ENCODE results near the gene NCOA3. TPM values are rescaled to one million over a fixed set of nuclear protein-coding genes. Genes with fewer than 3 reads are reported as not detected.

Gene NCOA3
- total and polyA plus RNA-seq, 3 donors from 2014 or later = 18.1 to 32.5 (median 27.6) TPM

DNA sequence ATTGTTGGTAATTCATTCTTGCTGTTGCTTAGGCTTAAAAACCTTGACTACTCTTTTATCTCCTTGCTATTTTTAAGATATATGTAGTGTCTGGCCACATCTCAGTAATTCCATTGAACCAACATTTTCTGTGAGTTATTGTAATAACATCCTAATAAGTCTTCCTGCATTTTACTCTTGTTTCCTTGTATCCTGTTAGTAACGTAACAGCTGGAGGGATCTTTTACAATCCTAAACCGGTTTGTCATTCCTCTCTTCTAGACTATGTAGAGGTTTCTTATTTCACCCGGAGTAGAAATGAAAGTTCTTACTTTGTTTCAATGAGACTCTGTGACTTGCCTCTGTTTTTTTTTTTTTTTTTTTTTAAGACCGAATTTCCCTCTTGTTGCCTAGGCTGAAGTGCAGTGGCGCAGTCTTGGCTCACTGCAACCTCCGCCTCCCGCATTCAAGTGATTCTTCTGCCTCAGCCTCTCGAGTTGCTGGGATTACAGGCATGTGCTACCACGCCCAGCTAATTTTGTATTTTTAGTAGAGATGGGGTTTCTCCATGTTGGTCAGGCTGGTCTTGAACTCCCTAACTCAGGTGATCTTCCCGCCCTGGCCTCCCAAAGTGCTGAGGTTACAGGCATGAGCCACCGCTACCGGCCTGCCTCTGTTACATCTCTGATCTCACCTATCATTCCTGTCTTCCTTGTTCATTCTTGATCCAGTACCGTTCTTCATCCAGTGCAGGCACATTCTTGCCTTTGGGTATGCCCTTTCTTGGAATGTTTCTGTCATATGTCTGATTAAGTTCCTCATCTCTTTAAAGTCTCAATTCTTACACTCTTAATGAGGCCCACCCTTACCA lies 44.7 kb downstream of the NCOA3 start:
- Histone ChIP-seq H3K36me3 (ENCODE audit: low read depth, missing control alignments) (no peaks in the 10 kb centered on the region), H3K27ac (no peak overlapping the region), H3K27me3 (no peaks in the 10 kb centered on the region), H3K9me3 (no peaks in the 10 kb centered on the region), H3K4me1 (no peaks in the 10 kb centered on the region), H3K4me3 (no peak overlapping the region)
- DNase-seq = no peak
- TF ChIP-seq, protein P1, sequence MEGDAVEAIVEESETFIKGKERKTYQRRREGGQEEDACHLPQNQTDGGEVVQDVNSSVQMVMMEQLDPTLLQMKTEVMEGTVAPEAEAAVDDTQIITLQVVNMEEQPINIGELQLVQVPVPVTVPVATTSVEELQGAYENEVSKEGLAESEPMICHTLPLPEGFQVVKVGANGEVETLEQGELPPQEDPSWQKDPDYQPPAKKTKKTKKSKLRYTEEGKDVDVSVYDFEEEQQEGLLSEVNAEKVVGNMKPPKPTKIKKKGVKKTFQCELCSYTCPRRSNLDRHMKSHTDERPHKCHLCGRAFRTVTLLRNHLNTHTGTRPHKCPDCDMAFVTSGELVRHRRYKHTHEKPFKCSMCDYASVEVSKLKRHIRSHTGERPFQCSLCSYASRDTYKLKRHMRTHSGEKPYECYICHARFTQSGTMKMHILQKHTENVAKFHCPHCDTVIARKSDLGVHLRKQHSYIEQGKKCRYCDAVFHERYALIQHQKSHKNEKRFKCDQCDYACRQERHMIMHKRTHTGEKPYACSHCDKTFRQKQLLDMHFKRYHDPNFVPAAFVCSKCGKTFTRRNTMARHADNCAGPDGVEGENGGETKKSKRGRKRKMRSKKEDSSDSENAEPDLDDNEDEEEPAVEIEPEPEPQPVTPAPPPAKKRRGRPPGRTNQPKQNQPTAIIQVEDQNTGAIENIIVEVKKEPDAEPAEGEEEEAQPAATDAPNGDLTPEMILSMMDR (IDR thresholded peaks at IDR 0.05) = no peak
- TF ChIP-seq POLR2A (IDR thresholded peaks at IDR 0.05) = no peak
- intact Hi-C loops (cut with DNase I; ENCODE audit: low total_unique reads) = no loop called here
- 73 to 76% methylated on average over 13 of the region's 13 CpGs for WGBS, 2 donors

DNA sequence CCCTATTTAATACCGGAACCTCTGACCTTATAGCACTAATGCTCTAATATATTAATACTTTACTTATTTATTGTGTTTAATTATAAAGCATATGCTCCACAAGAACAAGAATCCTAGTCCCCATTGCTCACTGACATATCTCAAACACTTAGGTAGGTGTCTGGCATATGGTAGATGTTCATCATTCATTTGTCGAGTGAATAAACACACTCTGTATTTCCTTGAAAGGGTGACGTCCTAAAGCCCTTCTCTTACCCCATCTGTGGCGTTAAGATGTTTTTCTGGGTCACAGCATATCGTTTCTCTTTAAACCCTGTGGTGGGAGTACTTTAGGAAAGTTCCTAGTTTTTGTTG lies 45.3 kb downstream of the NCOA3 start:
- no peak for DNase-seq
- H3K4me1 ChIP-seq = no peaks in the 10 kb centered on the region
- no peaks in the 10 kb centered on the region for H3K27me3 ChIP-seq
- no peaks in the 10 kb centered on the region for H3K36me3 ChIP-seq (ENCODE audit: low read depth, missing control alignments)
- WGBS, 2 donors = 88 to 92% methylated on average over 5 of the region's 5 CpGs
- intact Hi-C loops (cut with DNase I; ENCODE audit: low total_unique reads) = no loop called here
- H3K27ac ChIP-seq = no peak overlapping the region
- no peak overlapping the region for H3K4me3 ChIP-seq
- H3K9me3 ChIP-seq = no peaks in the 10 kb centered on the region
- no peak for TF ChIP-seq POLR2A (IDR thresholded peaks at IDR 0.05)
- TF ChIP-seq, protein P1 (IDR thresholded peaks at IDR 0.05) = no peak

DNA sequence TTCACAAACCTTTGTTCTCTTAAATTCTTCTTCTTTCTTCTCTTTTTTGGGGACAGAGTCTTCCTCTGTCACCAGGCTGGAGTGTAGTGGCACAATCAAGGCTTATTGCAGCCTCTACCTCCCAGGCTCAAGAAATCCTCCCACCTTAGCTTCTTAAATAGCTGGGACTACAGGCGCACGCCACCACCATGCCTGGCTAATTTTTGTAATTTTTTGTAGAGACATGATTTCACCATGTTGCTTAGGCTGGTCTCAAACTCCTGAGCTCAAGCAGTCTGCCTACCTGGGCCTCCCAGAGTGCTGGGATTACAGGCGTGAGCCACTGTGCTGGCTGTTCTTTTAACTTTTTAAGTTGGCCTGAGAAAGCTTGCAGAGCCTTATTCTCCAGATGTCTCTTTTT lies 48.0 kb downstream of the NCOA3 start:
- intact Hi-C loops (cut with DNase I; ENCODE audit: low total_unique reads) = no loop called here
- WGBS, 2 donors = 81 to 89% methylated on average over 3 of the region's 3 CpGs
- no peaks in the 10 kb centered on the region for H3K9me3 ChIP-seq
- H3K27ac ChIP-seq = no peak overlapping the region
- H3K27me3 ChIP-seq = no peaks in the 10 kb centered on the region
- no peaks in the 10 kb centered on the region for H3K36me3 ChIP-seq (ENCODE audit: low read depth, missing control alignments)
- TF ChIP-seq, protein P1 (IDR thresholded peaks at IDR 0.05) = no peak
- TF ChIP-seq POLR2A (IDR thresholded peaks at IDR 0.05) = no peak
- no peak overlapping the region for H3K4me3 ChIP-seq
- no peaks in the 10 kb centered on the region for H3K4me1 ChIP-seq
- DNase-seq = no peak

DNA sequence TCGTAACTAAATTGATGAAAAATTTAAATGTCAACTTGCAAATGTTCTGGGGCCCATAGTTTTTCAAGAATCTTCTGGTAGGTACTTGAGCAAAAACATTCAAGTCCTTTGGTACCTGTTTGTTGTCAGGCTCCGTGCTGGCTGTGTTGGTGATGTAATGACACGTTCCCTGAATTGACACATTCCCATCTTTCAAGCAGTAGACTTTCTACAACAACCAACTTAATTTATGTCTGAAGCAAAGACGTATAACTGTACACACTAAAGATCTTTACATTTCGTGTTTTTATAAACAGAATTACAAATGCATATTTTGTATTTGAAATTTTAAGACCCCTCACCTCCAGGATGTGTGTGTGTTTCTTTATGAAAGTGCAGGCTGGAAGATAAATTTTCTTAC lies 49.5 kb downstream of the NCOA3 start:
- Histone ChIP-seq H3K9me3 (no peaks in the 10 kb centered on the region), H3K27ac (no peak overlapping the region), H3K4me1 (no peaks in the 10 kb centered on the region), H3K36me3 (ENCODE audit: low read depth, missing control alignments) (no peaks in the 10 kb centered on the region), H3K27me3 (no peaks in the 10 kb centered on the region), H3K4me3 (no peak overlapping the region)
- WGBS, 2 donors = 70 to 78% methylated on average over 5 of the region's 5 CpGs
- DNase-seq = no peak
- TF ChIP-seq, protein P1 (IDR thresholded peaks at IDR 0.05) = no peak
- TF ChIP-seq POLR2A (IDR thresholded peaks at IDR 0.05) = no peak
- intact Hi-C loops (cut with DNase I; ENCODE audit: low total_unique reads) = no loop called here

DNA sequence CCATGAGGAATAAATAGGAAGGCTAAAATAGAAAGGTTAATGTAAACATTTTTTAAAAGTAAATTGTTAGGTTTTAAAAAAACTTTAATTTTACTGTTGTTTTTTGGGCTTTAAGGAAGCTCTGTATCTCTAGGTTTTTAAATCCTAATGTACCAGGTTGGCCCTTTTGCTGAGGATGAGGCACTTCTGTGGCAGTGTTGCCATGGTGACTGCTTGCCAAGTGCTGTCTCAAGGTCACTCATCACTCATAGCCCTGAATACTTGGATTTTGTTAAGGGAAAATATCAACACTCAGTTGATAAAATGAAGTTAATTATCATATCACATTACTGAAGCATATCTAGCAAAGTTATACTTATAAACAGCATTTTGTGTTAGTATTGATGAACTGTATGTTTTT lies 50.2 kb downstream of the NCOA3 start:
- intact Hi-C loops (cut with DNase I; ENCODE audit: low total_unique reads) = no loop called here
- Histone ChIP-seq H3K4me3 (no peak overlapping the region), H3K27me3 (no peaks in the 10 kb centered on the region), H3K27ac (no peak overlapping the region), H3K9me3 (no peaks in the 10 kb centered on the region), H3K36me3 (ENCODE audit: low read depth, missing control alignments) (no peaks in the 10 kb centered on the region), H3K4me1 (no peaks in the 10 kb centered on the region)
- no peak for DNase-seq
- TF ChIP-seq POLR2A (IDR thresholded peaks at IDR 0.05) = no peak
- TF ChIP-seq, protein P1 (IDR thresholded peaks at IDR 0.05) = no peak
